GM21526 (cell line): ENCODE measurements around the gene STARD13.

Experiments used
- ATAC-seq: cut with Tn5 transposase; IDR thresholded peaks from one replicate; pipeline ENCODE4 v1.9.1; 2021; ENCODE audit warnings: moderate library complexity; ENCODE audit not compliant: unreplicated experiment, low FRiP score

The STARD13 gene

DNA sequence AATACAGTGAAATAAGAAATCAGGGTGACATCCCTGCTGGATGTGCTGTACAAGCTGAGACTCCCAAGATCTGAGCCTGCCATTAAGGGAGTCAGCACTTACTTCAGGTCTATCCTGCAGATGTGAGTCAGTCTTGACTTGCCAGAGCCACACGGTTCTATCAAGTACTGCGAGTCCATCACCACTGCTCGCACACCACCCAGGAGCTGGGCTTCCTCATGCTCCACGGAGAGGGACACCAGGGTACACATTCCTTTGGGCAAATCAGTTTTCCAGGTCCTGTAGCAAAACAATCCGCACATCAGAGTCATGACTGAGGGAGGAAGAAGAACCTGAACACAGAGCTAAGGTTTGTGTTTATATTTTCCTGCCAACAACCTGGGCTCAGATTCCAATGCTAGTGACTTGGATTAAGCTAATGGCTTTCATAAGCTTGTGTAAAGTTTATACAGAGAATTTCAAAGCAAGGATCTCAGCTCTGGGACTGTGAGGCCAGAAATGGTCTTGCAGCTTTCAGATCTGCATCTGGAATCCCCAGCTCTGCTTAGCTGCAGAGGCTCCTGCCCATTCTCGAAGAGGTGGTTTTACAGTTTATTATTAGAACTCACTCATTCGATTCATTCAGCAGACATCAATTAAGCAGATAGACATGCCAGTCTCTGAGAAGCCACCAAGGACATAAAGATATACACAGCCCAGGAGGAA lies 178.7 kb downstream of the STARD13 start:
- ATAC-seq: no peak

DNA sequence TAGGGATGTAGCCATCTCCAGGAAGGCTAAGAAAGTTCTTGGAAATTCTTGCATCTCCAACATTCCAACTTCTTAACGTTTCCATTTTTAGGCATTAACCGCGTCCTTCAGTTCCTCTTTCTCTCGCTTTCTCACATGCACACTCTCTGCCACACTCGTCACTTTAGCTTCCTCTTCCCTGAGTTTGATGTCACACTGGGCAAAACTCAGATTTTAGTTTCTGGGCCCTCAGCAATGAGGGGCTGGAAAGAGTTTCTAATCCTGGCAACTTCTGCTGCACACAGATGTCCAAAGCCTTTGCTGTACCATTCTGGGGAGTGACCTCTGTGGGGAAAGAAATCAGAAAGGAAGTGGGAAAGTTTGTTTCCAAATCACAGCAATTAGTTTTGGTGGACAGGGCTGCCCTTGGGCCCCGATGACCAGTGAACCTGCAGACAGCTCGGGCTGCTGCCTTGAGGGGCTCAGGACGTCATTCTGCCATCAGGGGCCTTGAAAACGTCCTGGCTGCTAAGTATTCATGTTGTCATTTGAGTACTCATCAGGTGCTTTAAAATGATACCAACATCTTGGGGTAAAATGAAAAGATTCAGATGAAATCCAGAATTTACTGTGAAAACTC lies 180.1 kb downstream of the STARD13 start:
- no peak for ATAC-seq

DNA sequence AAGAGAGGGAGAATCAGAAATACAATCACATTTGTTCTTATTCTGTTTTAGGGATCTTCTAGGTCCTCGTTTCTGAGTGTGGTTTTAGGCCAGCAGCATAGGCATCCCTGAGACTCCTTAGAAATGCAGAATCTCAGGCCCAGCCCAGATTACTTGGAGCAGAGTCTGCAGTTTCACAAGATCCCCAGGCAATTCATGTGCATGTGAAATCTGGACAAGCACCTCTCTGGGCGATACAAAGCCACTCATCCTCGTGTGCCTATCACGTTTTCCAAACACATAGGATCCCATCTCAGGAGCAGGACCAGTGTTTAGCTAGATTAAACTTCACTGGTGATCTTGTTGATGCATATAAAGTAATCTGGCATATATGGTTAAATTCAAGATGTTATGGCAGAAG lies 182.1 kb downstream of the STARD13 start:
- ATAC-seq: no peak

DNA sequence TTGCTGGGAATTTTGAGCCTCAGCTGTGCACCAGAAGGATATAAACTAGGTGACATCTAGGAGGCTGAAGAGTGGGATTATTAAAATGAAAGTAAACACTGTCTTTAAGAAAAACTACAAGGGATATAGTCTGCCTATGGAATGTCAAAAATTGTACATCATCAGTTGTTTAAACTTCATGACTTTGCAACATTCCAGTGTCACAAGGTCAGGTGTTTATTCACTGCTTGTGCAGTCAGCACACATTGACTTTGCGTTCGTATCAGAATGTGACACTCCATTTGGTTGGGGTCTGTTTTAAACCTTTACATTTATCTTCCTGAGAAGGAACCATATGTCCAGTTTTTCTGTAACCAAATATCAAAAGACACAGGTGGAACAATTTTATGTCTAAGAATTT lies 183.7 kb downstream of the STARD13 start:
- ATAC-seq: no peak

GRCh38 chr13:33100886-33101285 lies 184.7 kb downstream of the STARD13 start:
- no peak for ATAC-seq

- no peak for ATAC-seq
These were observed 185.7 kb downstream of the STARD13 start for GRCh38 chr13:33099860-33100259.

GRCh38 chr13:33096886-33097605 lies 188.5 kb downstream of the STARD13 start:
- ATAC-seq: no peak

GRCh38 chr13:33092073-33092987 lies 193.2 kb downstream of the STARD13 start:
- no peak for ATAC-seq

- no peak for ATAC-seq
These were observed 194.2 kb downstream of the STARD13 start for GRCh38 chr13:33091415-33091774.

- ATAC-seq: no peak
These were observed 194.7 kb downstream of the STARD13 start for GRCh38 chr13:33090755-33091414.

GRCh38 chr13:33089311-33089710 lies 196.2 kb downstream of the STARD13 start:
- no peak for ATAC-seq

- no peak for ATAC-seq
These were observed 197.8 kb downstream of the STARD13 start for GRCh38 chr13:33087790-33088189.

- ATAC-seq: no peak
These were observed 198.5 kb downstream of the STARD13 start for GRCh38 chr13:33087091-33087490.

DNA sequence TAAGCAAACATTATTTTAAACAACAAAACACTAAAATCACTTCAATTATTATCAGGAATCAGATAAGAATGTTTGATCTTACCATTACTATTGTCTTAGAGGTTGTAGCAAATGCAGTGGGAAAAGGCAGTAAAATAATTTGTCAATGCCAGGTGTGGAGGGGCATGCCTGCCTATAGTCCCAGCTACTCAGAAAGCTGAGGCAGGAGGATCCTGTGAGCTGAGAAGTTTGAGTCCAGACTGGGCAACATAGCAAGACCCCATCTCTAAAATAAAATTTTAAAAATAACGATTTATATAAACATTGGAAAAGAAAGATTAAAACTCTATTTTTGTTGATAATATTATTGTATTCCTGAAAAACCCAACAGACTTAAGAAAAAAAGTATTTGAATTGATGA lies 202.5 kb downstream of the STARD13 start:
- no peak for ATAC-seq

- ATAC-seq: no peak
These were observed 203.9 kb downstream of the STARD13 start for GRCh38 chr13:33081666-33082065.

- no peak for ATAC-seq
These were observed 204.5 kb downstream of the STARD13 start for GRCh38 chr13:33080972-33081590.

GRCh38 chr13:33079960-33080359 lies 205.6 kb downstream of the STARD13 start:
- no peak for ATAC-seq

- no peak for ATAC-seq
These were observed 207.3 kb downstream of the STARD13 start for GRCh38 chr13:33078263-33078662.

- ATAC-seq: no peak
These were observed 209.3 kb downstream of the STARD13 start for GRCh38 chr13:33076001-33076992.
